NB4 (cell line): ENCODE results near the gene IFNE.

Source experiments
- MYC ChIP-seq: IDR thresholded peaks from 2 replicates; pipeline ENCODE4 v1.6.1; 2011; ENCODE audit warnings: low read depth, low read length
- POLR2A ChIP-seq: IDR thresholded peaks from 2 replicates; pipeline ENCODE4 v1.6.1; 2011; ENCODE audit warnings: mild to moderate bottlenecking; ENCODE audit not compliant: insufficient read length; ENCODE audit errors: extremely low read depth
- TF ChIP-seq, protein P1 (sequence below): IDR thresholded peaks from one replicate; pipeline ENCODE4 v1.5.1; 2012; ENCODE audit warnings: low read depth, low read length
- TF ChIP-seq, protein P2 (sequence below): IDR thresholded peaks from 2 replicates; pipeline ENCODE4 v1.6.1; 2011; ENCODE audit warnings: low read depth, low read length

DNA sequence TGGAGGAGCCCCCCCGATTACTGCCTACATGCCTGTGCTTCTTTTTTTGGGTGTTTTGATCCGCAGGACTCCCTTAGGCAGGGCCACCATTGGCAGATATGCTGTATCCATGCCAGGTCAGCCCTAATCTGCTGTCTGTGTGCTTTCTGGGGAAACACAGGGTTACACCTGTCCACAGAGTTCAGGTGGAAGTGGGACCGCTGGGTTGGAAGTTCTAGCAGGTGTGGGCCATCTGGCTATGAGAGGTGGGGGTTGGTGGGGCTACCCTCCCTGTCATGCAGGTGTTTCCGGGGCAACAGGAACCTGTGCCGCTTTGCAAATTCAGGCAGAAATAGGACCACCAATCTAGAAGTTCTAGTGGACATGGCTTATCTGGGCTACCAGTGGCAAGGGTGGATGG is 17.0 kb downstream of the IFNE start:
- TF ChIP-seq, protein P1, sequence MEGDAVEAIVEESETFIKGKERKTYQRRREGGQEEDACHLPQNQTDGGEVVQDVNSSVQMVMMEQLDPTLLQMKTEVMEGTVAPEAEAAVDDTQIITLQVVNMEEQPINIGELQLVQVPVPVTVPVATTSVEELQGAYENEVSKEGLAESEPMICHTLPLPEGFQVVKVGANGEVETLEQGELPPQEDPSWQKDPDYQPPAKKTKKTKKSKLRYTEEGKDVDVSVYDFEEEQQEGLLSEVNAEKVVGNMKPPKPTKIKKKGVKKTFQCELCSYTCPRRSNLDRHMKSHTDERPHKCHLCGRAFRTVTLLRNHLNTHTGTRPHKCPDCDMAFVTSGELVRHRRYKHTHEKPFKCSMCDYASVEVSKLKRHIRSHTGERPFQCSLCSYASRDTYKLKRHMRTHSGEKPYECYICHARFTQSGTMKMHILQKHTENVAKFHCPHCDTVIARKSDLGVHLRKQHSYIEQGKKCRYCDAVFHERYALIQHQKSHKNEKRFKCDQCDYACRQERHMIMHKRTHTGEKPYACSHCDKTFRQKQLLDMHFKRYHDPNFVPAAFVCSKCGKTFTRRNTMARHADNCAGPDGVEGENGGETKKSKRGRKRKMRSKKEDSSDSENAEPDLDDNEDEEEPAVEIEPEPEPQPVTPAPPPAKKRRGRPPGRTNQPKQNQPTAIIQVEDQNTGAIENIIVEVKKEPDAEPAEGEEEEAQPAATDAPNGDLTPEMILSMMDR: no peak
- TF ChIP-seq, protein P2, sequence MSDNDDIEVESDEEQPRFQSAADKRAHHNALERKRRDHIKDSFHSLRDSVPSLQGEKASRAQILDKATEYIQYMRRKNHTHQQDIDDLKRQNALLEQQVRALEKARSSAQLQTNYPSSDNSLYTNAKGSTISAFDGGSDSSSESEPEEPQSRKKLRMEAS: no peak
- TF ChIP-seq POLR2A: no peak
- no peak for TF ChIP-seq MYC
